HCT116 (cell line): ENCODE measurements around the gene KCNC2. TPM values are rescaled to one million over a fixed set of nuclear protein-coding genes. Genes with fewer than 3 reads are reported as not detected.

Experiments
- ATAC-seq: fragments of 200-7000 bp; cut with Tn5 transposase; 2 replicates; pipeline ENCODE4 v1.9.1; 2020; ENCODE audit warnings: mild to moderate bottlenecking, moderate library complexity
- BruUV-seq: library from RNA; stranded (reverse); fragments of 400-500 nt; replicated peaks from 2 replicates; lab custom pipeline; 2021; lab: Mats Ljungman, UMichigan
- CTCF ChIA-PET: fragments of 300-600 bp; sonication (Branson Sonifier 250); formaldehyde crosslinking; loops from one replicate; lab custom pipeline; 2021; ENCODE audit warnings: antibody characterized with exemption; lab: Charles Lee
- POLR2A ChIA-PET: fragments of 300-600, 350-600 bp; sonication (Branson Sonifier 250); formaldehyde crosslinking; loops from one replicate; lab custom pipeline; 2021; ENCODE audit warnings: antibody characterized with exemption; lab: Charles Lee
- RAD21 ChIA-PET, 2 experiments: fragments of 300-600 bp; sonication (Branson Sonifier 250); formaldehyde crosslinking; loops; one replicate each; lab custom pipeline; 2023; ENCODE audit warnings: low total read pairs in 2 of 2; ENCODE audit not compliant: uncharacterized antibody in 2 of 2, unreplicated experiment in 2 of 2, low non-redundant PET in 1 of 2; lab: Charles Lee
- DNase-seq: peaks from one replicate; pipeline ENCODE4 v3.0.0-alpha.2; 2010; ENCODE audit warnings: low read depth, low spot score
- H2AFZ ChIP-seq: fragments of 200-600 bp; shearing (Covaris generic), sonication (generic); 2 replicates; pipeline ENCODE4 v1.6.1; 2017; ENCODE audit warnings: low read depth, mixed run types, mixed read lengths, antibody characterized with exemption, low read length; ENCODE audit not compliant: poor library complexity, severe bottlenecking
- H3K27ac ChIP-seq: 2 replicates; pipeline ENCODE4 v1.5.1; 2012; ENCODE audit warnings: low read depth, low read length
- H3K27me3 ChIP-seq: fragments of 200-600 bp; sonication (generic); 2 replicates; pipeline ENCODE4 v1.6.1; 2016; ENCODE audit warnings: mixed run types, low read length, mixed read lengths; ENCODE audit not compliant: insufficient read depth
- H3K36me3 ChIP-seq, 2 experiments: fragments of 200-500 bp in 1 of 2; fragments of 200-600 bp in 1 of 2; sonication (Bioruptor generic) in 1 of 2; sonication (generic) in 1 of 2; 2 replicates each; pipeline versions ENCODE4 v1.5.1 to v1.6.1; 2014 to 2016; ENCODE audit warnings: low read length in 2 of 2, inconsistent platforms in 1 of 2, mixed read lengths in 1 of 2, mixed run types in 1 of 2; ENCODE audit not compliant: insufficient read depth in 2 of 2, control insufficient read depth in 1 of 2
- H3K4me1 ChIP-seq, 2 experiments: fragments of 200-600 bp in 1 of 2; sonication (generic) in 1 of 2; 2 replicates each; pipeline versions ENCODE4 v1.5.1 to v1.6.1; 2012 to 2017; ENCODE audit warnings: low read length in 2 of 2, inconsistent platforms in 1 of 2, mild to moderate bottlenecking in 1 of 2, mixed read lengths in 1 of 2, mixed run types in 1 of 2, moderate library complexity in 1 of 2; ENCODE audit not compliant: insufficient read depth in 2 of 2, control insufficient read depth in 1 of 2
- H3K4me2 ChIP-seq: fragments of 200-600 bp; sonication (generic); 2 replicates; pipeline ENCODE4 v1.6.1; 2017; ENCODE audit warnings: mixed run types, low read length, mixed read lengths
- H3K4me3 ChIP-seq, 2 experiments: fragments of 200-600 bp in 1 of 2; sonication (generic) in 1 of 2; replicated peaks in 1 of 2; 2 replicates each; pipeline ENCODE4 v1.5.1; 2011 to 2016; ENCODE audit warnings: low read length in 2 of 2, control low read depth in 1 of 2, low read depth in 1 of 2, mild to moderate bottlenecking in 1 of 2, mixed read lengths in 1 of 2, mixed run types in 1 of 2
- H3K79me2 ChIP-seq: fragments of 200-600 bp; sonication (generic); 2 replicates; pipeline ENCODE4 v1.6.1; 2017; ENCODE audit warnings: mild to moderate bottlenecking, mixed run types, low read length, moderate library complexity, mixed read lengths; ENCODE audit not compliant: insufficient read depth
- H3K9ac ChIP-seq: fragments of 200-600 bp; sonication (generic); 2 replicates; pipeline ENCODE4 v1.6.1; 2016; ENCODE audit warnings: low read length, mixed read lengths
- H3K9me2 ChIP-seq: fragments of 200-600 bp; sonication (generic), shearing (Covaris generic); 2 replicates; pipeline ENCODE4 v1.6.1; 2017; ENCODE audit warnings: mixed run types, mild to moderate bottlenecking, moderate library complexity; ENCODE audit not compliant: insufficient read depth
- H3K9me3 ChIP-seq, 2 experiments: fragments of 200-500 bp in 1 of 2; fragments of 200-600 bp in 1 of 2; sonication (Bioruptor generic) in 1 of 2; sonication (generic) in 1 of 2; 2 replicates each; pipeline ENCODE4 v1.6.1; 2014 to 2017; ENCODE audit warnings: low read length in 2 of 2, mixed read lengths in 2 of 2, inconsistent platforms in 1 of 2, low read depth in 1 of 2, mild to moderate bottlenecking in 1 of 2, mixed run types in 1 of 2, moderate library complexity in 1 of 2; ENCODE audit not compliant: control insufficient read depth in 1 of 2, insufficient read depth in 1 of 2
- H4K20me1 ChIP-seq: fragments of 200-600 bp; sonication (generic), shearing (Covaris generic); 2 replicates; pipeline ENCODE4 v1.6.1; 2017; ENCODE audit warnings: mixed run types, mild to moderate bottlenecking, moderate library complexity; ENCODE audit not compliant: insufficient read depth
- CEBPB ChIP-seq: IDR thresholded peaks from 2 replicates; pipeline ENCODE4 v1.6.1; 2012; ENCODE audit warnings: low read depth
- CTCF ChIP-seq, 3 experiments: fragments of 200-600 bp in 1 of 3; sonication (generic) in 1 of 3; IDR thresholded peaks in 2 of 3; conservative IDR thresholded peaks in 1 of 3; 2 replicates each; pipeline ENCODE4 v1.5.1; 2012 to 2017; ENCODE audit warnings: low read depth in 2 of 3, low read length in 2 of 3, antibody characterized with exemption in 1 of 3, borderline replicate concordance in 1 of 3, control low read depth in 1 of 3, mild to moderate bottlenecking in 1 of 3, mixed read lengths in 1 of 3, mixed run types in 1 of 3, moderate library complexity in 1 of 3; ENCODE audit not compliant: insufficient read depth in 1 of 3
- FOSL1 ChIP-seq: IDR thresholded peaks from 2 replicates; pipeline ENCODE4 v1.6.1; 2012; ENCODE audit warnings: low read depth
- JUND ChIP-seq: IDR thresholded peaks from 2 replicates; pipeline ENCODE4 v1.6.1; 2012
- POLR2A ChIP-seq: IDR thresholded peaks from 2 replicates; pipeline ENCODE4 v1.7.0; 2011; ENCODE audit warnings: borderline replicate concordance; ENCODE audit not compliant: insufficient read depth, insufficient read length; ENCODE audit errors: extremely low read depth
- YY1 ChIP-seq: IDR thresholded peaks from 2 replicates; pipeline ENCODE4 v1.6.1; 2011; ENCODE audit warnings: low read length, low read depth, moderate library complexity, mild to moderate bottlenecking; ENCODE audit not compliant: insufficient replicate concordance; ENCODE audit errors: extremely low read depth
- intact Hi-C: fragments of 100-400 bp; cut with micrococcal nuclease; formaldehyde crosslinking; loops from 2 replicates; pipeline ENCODE4 v1.10.0; 2022
- total RNA-seq: library from RNA; stranded (reverse); gene quantifications from one replicate; pipeline ENCODE4 v1.2.1, GENCODE V29; 2021; ENCODE audit not compliant: unreplicated experiment

Gene KCNC2
- total RNA-seq, 1 experiment from 2014 or later: not detected

- ATAC-seq: no peak
- H3K4me2 ChIP-seq: no peak overlapping the region
These were observed 210.2 kb downstream of the KCNC2 start for GRCh38 chr12:74999474-74999873.

More at GRCh38 chr12:74999474-74999873, 210.2 kb downstream of the KCNC2 start:
- intact Hi-C loops: no loop called here
- H3K9ac ChIP-seq: no peak overlapping the region
- ChIA-PET RAD21 (no interaction called here), POLR2A (no interaction called here)
- no peaks in the 10 kb centered on the region for H3K9me3 ChIP-seq
- BruUV-seq: no TSS peak
- H2AFZ ChIP-seq: peak overlapping the region; percentile 67
- DNase-seq: no peak
- no peak overlapping the region for H3K4me3 ChIP-seq
- H3K36me3 ChIP-seq: no peaks in the 10 kb centered on the region
- no peaks in the 10 kb centered on the region for H3K4me1 ChIP-seq
- TF ChIP-seq JUND (no peak), FOSL1 (no peak), CEBPB (no peak), CTCF (IDR thresholded peaks at IDR 0.05 in 2 of 3, conservative IDR thresholded peaks at IDR 0.05 in 1 of 3; ENCODE audit: borderline replicate concordance in 1 of 3, insufficient read depth in 1 of 3, low read depth in 2 of 3, low read length in 2 of 3) (no peak), YY1 (no peak), POLR2A (no peak)
- TF ChIP-seq, all 23 proteins: peak for 0
- CTCF ChIA-PET: no interaction called here
- Histone ChIP-seq H4K20me1 (no peaks in the 10 kb centered on the region), H3K79me2 (no peaks in the 10 kb centered on the region), H3K27ac (no peak overlapping the region), H3K27me3 (no peaks in the 10 kb centered on the region), H3K9me2 (no peaks in the 10 kb centered on the region; the same call in 1 of the 2 replicates)

Other genes starting within 250 kb of the KCNC2 start
- gene CAPS2, start 120.5 kb upstream of the KCNC2 start, total RNA-seq: 18.3 TPM
- gene GLIPR1L1, start 124.8 kb upstream of the KCNC2 start, total RNA-seq: not detected
- 0.44 TPM for gene GLIPR1L2, start 181.2 kb upstream of the KCNC2 start, total RNA-seq